ENCODE results near the gene ERN1. TPM values are rescaled to one million over a fixed set of nuclear protein-coding genes. Genes with fewer than 3 reads are reported as not detected.

ERN1 gene
- total and polyA plus RNA-seq, 2 of the 13 experiments (the other 11 are each of a cell fraction or from before 2014, with no cell fraction given), result 6.0 to 12.7 TPM

- no peak for TF ChIP-seq ZBTB26 (CRISPR knock-in tag; IDR thresholded peaks at IDR 0.05; ENCODE audit: borderline replicate concordance)
- TF ChIP-seq HBP1 (CRISPR knock-in tag; IDR thresholded peaks at IDR 0.05; ENCODE audit: low read depth), result no peak
- no peak for TF ChIP-seq ZNF263 (CRISPR knock-in tag; IDR thresholded peaks at IDR 0.05)
- no peak; the same call in 1 of the 2 replicates for TF ChIP-seq ESRRA (CRISPR knock-in tag; IDR thresholded peaks at IDR 0.05; ENCODE audit: low read depth)
- no peak for TF ChIP-seq SIN3B (IDR thresholded peaks at IDR 0.05; ENCODE audit: low read length)
- no peak for TF ChIP-seq ZNF562 (CRISPR knock-in tag; IDR thresholded peaks at IDR 0.05; ENCODE audit: borderline replicate concordance)
- TF ChIP-seq KLF11 (CRISPR knock-in tag; IDR thresholded peaks at IDR 0.05), result peak; percentile 91
- no peak for TF ChIP-seq JUNB (CRISPR knock-in tag; IDR thresholded peaks at IDR 0.05; ENCODE audit: borderline replicate concordance)
- TF ChIP-seq BHLHE40 (IDR thresholded peaks at IDR 0.05; ENCODE audit: low read length), result peak; percentile 78
- TF ChIP-seq ZNF850 (CRISPR knock-in tag; conservative IDR thresholded peaks at IDR 0.05), result no peak
- TF ChIP-seq RFXANK (CRISPR knock-in tag; IDR thresholded peaks at IDR 0.05), result peak; percentile 35; the same call in 1 of the 2 replicates
- no peak for TF ChIP-seq ZNF83 (CRISPR knock-in tag; IDR thresholded peaks at IDR 0.05; ENCODE audit: borderline replicate concordance)
- TF ChIP-seq CTCF (CRISPR knock-in tag; IDR thresholded peaks at IDR 0.05), result peak; percentile 62
- TF ChIP-seq ZBED4 (CRISPR knock-in tag; IDR thresholded peaks at IDR 0.05; ENCODE audit: borderline replicate concordance), result no peak
- TF ChIP-seq MEIS2 (CRISPR knock-in tag; IDR thresholded peaks at IDR 0.05), result 0 out of 2 replicates have a peak, but pooled peaks have one; percentile 25
- TF ChIP-seq ZNF747 (CRISPR knock-in tag; IDR thresholded peaks at IDR 0.05; ENCODE audit: borderline replicate concordance), result no peak
- no peak for TF ChIP-seq CHD4 (IDR thresholded peaks at IDR 0.05; ENCODE audit: borderline replicate concordance, low read length)
- TF ChIP-seq ZNF224 (CRISPR knock-in tag; IDR thresholded peaks at IDR 0.05), result 0 out of 2 replicates have a peak, but pooled peaks have one; percentile 61
- TF ChIP-seq MXI1 (IDR thresholded peaks at IDR 0.05; ENCODE audit: borderline replicate concordance, low read depth, low read length), result no peak
- no peak for TF ChIP-seq AHR (CRISPR knock-in tag; IDR thresholded peaks at IDR 0.05)
- no peak for TF ChIP-seq SETDB1 (CRISPR knock-in tag; IDR thresholded peaks at IDR 0.05; ENCODE audit: borderline replicate concordance)
- TF ChIP-seq ZNF598 (CRISPR knock-in tag; IDR thresholded peaks at IDR 0.05; ENCODE audit: borderline replicate concordance), result no peak
These were observed 48.3 kb upstream of the ERN1 start (continued) for GRCh38 chr17:64178011-64178825.

Measured in HepG2 (cell line).